Neuronal stem cell (in vitro differentiated cells): Measurements from ENCODE around the gene JAKMIP2.

ENCODE experiments used
- DNase-seq: peaks from one replicate; pipeline ENCODE4 v3.0.0-alpha.2; 2013; ENCODE audit warnings: low spot score
- H2AFZ ChIP-seq: one replicate; pipeline ENCODE4 v1.6.1; 2013; ENCODE audit warnings: mild to moderate bottlenecking, low read length, inconsistent platforms
- H2AK5ac ChIP-seq: 2 replicates; pipeline ENCODE4 v1.6.1; 2013; ENCODE audit warnings: low read depth, mild to moderate bottlenecking, inconsistent platforms, low read length, moderate library complexity, mixed read lengths
- H2BK120ac ChIP-seq: 2 replicates; pipeline ENCODE4 v1.6.1; 2013; ENCODE audit warnings: low read depth, mild to moderate bottlenecking, inconsistent platforms, low read length, moderate library complexity, mixed read lengths
- H2BK12ac ChIP-seq: one replicate; pipeline ENCODE4 v1.6.1; 2013; ENCODE audit warnings: low read length, inconsistent platforms
- H2BK15ac ChIP-seq: 2 replicates; pipeline ENCODE4 v1.6.1; 2013; ENCODE audit warnings: mild to moderate bottlenecking, low read length, inconsistent platforms, mixed read lengths
- H2BK5ac ChIP-seq: one replicate; pipeline ENCODE4 v1.6.1; 2013; ENCODE audit warnings: inconsistent platforms, mild to moderate bottlenecking, low read length, moderate library complexity
- H3K14ac ChIP-seq: one replicate; pipeline ENCODE4 v1.6.1; 2013; ENCODE audit warnings: low read length, inconsistent platforms
- H3K18ac ChIP-seq: 2 replicates; pipeline ENCODE4 v1.6.1; 2013; ENCODE audit warnings: low read length, inconsistent platforms
- H3K23ac ChIP-seq: 2 replicates; pipeline ENCODE4 v1.6.1; 2013; ENCODE audit warnings: low read depth, mild to moderate bottlenecking, mixed read lengths, low read length, inconsistent platforms; ENCODE audit not compliant: poor library complexity
- H3K27ac ChIP-seq: replicated peaks from 3 replicates; pipeline ENCODE4 v1.5.1; 2013; ENCODE audit warnings: low read length, inconsistent platforms
- H3K27me3 ChIP-seq, 3 experiments: 2 replicates each; pipeline ENCODE4 v1.6.1; 2013; ENCODE audit warnings: low read length in 3 of 3, mild to moderate bottlenecking in 2 of 3, inconsistent platforms in 1 of 3, low read depth in 1 of 3, mixed read lengths in 1 of 3, moderate library complexity in 1 of 3; ENCODE audit not compliant: control insufficient read depth in 3 of 3, insufficient read depth in 3 of 3
- H3K36me3 ChIP-seq, 2 donors: replicated peaks in 1 of 2; 2 replicates each; pipeline ENCODE4 v1.6.1; 2013; ENCODE audit warnings: low read length in 2 of 2; ENCODE audit not compliant: control insufficient read depth in 2 of 2, insufficient read depth in 2 of 2
- H3K4ac ChIP-seq: 2 replicates; pipeline ENCODE4 v1.6.1; 2013; ENCODE audit warnings: inconsistent platforms, mild to moderate bottlenecking, low read length, moderate library complexity
- H3K4me1 ChIP-seq, 2 donors: 1 replicate in 1 of 2; 2 replicates in 1 of 2; pipeline ENCODE4 v1.6.1; 2013; ENCODE audit warnings: low read length in 2 of 2, low read depth in 1 of 2; ENCODE audit not compliant: control insufficient read depth in 2 of 2, insufficient read depth in 1 of 2
- H3K4me2 ChIP-seq: one replicate; pipeline ENCODE4 v1.6.1; 2013; ENCODE audit warnings: mild to moderate bottlenecking, low read length, inconsistent platforms; ENCODE audit not compliant: insufficient read depth, poor library complexity, severe bottlenecking
- H3K4me3 ChIP-seq, 2 donors: 2 replicates each; pipeline ENCODE4 v1.5.1; 2013; ENCODE audit warnings: low read length in 2 of 2, mild to moderate bottlenecking in 2 of 2, inconsistent platforms in 1 of 2, moderate library complexity in 1 of 2
- H3K79me1 ChIP-seq: one replicate; pipeline ENCODE4 v1.6.1; 2013; ENCODE audit warnings: low read depth, mild to moderate bottlenecking, inconsistent platforms, low read length, moderate library complexity
- H3K9ac ChIP-seq: one replicate; pipeline ENCODE4 v1.6.1; 2013; ENCODE audit warnings: mild to moderate bottlenecking, low read depth, low read length, inconsistent platforms; ENCODE audit not compliant: poor library complexity
- H3K9me3 ChIP-seq, 2 donors: replicated peaks in 1 of 2; 2 replicates each; pipeline versions ENCODE3 to v1.6.1; 2013; ENCODE audit warnings: low read length in 2 of 2, mild to moderate bottlenecking in 2 of 2, inconsistent platforms in 1 of 2, low read depth in 1 of 2, mixed read lengths in 1 of 2, moderate library complexity in 1 of 2; ENCODE audit not compliant: control insufficient read depth in 2 of 2, insufficient read depth in 1 of 2
- H4K8ac ChIP-seq: one replicate; pipeline ENCODE4 v1.6.1; 2013; ENCODE audit warnings: low read depth, mild to moderate bottlenecking, inconsistent platforms, low read length, moderate library complexity
- H4K91ac ChIP-seq: one replicate; pipeline ENCODE4 v1.6.1; 2013; ENCODE audit warnings: low read length, low read depth, mild to moderate bottlenecking, inconsistent platforms; ENCODE audit not compliant: poor library complexity
- WGBS, 2 donors: extraction: QIAGEN DNeasy Blood & Tissue Kit; methylation state at CpG; one replicate each; pipeline ENCODE4 v1.1.7; 2013; ENCODE audit warnings: missing lambda C conversion rate in 2 of 2, mixed read lengths in 1 of 2; ENCODE audit not compliant: insufficient read length in 2 of 2, insufficient replicate concordance in 1 of 2; ENCODE audit errors: extremely low coverage in 2 of 2; 5-methylcytosine and 5-hydroxymethylcytosine counted together

The JAKMIP2 gene

GRCh38 chr5:147560718-147561331 lies 221.7 kb downstream of the JAKMIP2 start:
- no peak overlapping the region for H2BK12ac ChIP-seq
- no peak overlapping the region for H3K4me3 ChIP-seq
- no peak overlapping the region for H3K9ac ChIP-seq
- no peaks in the 10 kb centered on the region for H3K9me3 ChIP-seq
- H3K23ac ChIP-seq = no peak overlapping the region
- no peak overlapping the region for H4K91ac ChIP-seq
- WGBS, 2 donors = no CpG with 5 or more reads among the region's 2 CpGs
- H2AK5ac ChIP-seq = no peak overlapping the region
- no peak overlapping the region for H3K4me2 ChIP-seq
- H2BK120ac ChIP-seq = no peak overlapping the region
- DNase-seq = peak; percentile 56
- H3K79me1 ChIP-seq = no peaks in the 10 kb centered on the region
- no peak overlapping the region for H2BK5ac ChIP-seq
- H3K27ac ChIP-seq = peak overlapping the region; percentile 48
- peaks cover 11 to 46% of the 10 kb centered on the region in 2 donors for H3K4me1 ChIP-seq
- no peak overlapping the region for H2AFZ ChIP-seq
- H3K27me3 ChIP-seq = no peaks in the 10 kb centered on the region
- H3K36me3 ChIP-seq = no peaks in the 10 kb centered on the region
- H2BK15ac ChIP-seq = no peak overlapping the region
- H3K14ac ChIP-seq = no peak overlapping the region
- no peak overlapping the region for H4K8ac ChIP-seq
- no peak overlapping the region for H3K4ac ChIP-seq
- no peak overlapping the region for H3K18ac ChIP-seq

GRCh38 chr5:147559749-147560148 lies 222.8 kb downstream of the JAKMIP2 start:
- Histone ChIP-seq H2AK5ac (no peak overlapping the region), H3K23ac (no peak overlapping the region), H2BK12ac (peak overlapping the region; percentile 91), H3K9me3 (no peaks in the 10 kb centered on the region), H3K9ac (no peak overlapping the region), H2BK5ac (no peak overlapping the region), H2AFZ (no peak overlapping the region), H3K79me1 (no peaks in the 10 kb centered on the region), H3K36me3 (no peaks in the 10 kb centered on the region), H3K14ac (no peak overlapping the region), H3K4me1 (peaks cover 11 to 42% of the 10 kb centered on the region in 2 donors), H3K4ac (no peak overlapping the region), H3K18ac (no peak overlapping the region), H4K8ac (no peak overlapping the region), H3K27ac (no peak overlapping the region), H3K27me3 (no peaks in the 10 kb centered on the region), H2BK120ac (no peak overlapping the region), H4K91ac (no peak overlapping the region), H3K4me2 (no peak overlapping the region), H3K4me3 (no peak overlapping the region), H2BK15ac (no peak overlapping the region)
- WGBS, 2 donors = no CpG with 5 or more reads among the region's 2 CpGs
- DNase-seq = no peak

GRCh38 chr5:147558826-147559225 lies 223.7 kb downstream of the JAKMIP2 start:
- no CpG with 5 or more reads among the region's 2 CpGs for WGBS, 2 donors
- H3K4me1 ChIP-seq = peaks cover 12 to 46% of the 10 kb centered on the region in 2 donors

GRCh38 chr5:147557876-147558745 lies 224.4 kb downstream of the JAKMIP2 start:
- Histone ChIP-seq H3K27ac (no peak overlapping the region), H3K36me3 (no peaks in the 10 kb centered on the region), H3K4me1 (peaks cover 8 to 39% of the 10 kb centered on the region in 2 donors), H2BK120ac (no peak overlapping the region), H3K27me3 (no peaks in the 10 kb centered on the region), H3K18ac (no peak overlapping the region), H2BK15ac (no peak overlapping the region), H2AFZ (no peak overlapping the region), H3K4me3 (no peak overlapping the region), H4K91ac (no peak overlapping the region), H2AK5ac (no peak overlapping the region), H3K14ac (no peak overlapping the region), H3K79me1 (no peaks in the 10 kb centered on the region), H3K4me2 (no peak overlapping the region), H3K23ac (no peak overlapping the region), H3K9ac (no peak overlapping the region), H2BK5ac (no peak overlapping the region), H3K4ac (no peak overlapping the region), H3K9me3 (no peaks in the 10 kb centered on the region), H2BK12ac (no peak overlapping the region), H4K8ac (no peak overlapping the region)
- WGBS, 2 donors = no CpG with 5 or more reads among the region's 8 CpGs
- no peak for DNase-seq

More at GRCh38 chr5:147558826-147559225, 223.7 kb downstream of the JAKMIP2 start:
- H3K14ac ChIP-seq = no peak overlapping the region
- no peak overlapping the region for H3K18ac ChIP-seq
- H3K23ac ChIP-seq = no peak overlapping the region
- H2BK120ac ChIP-seq = no peak overlapping the region
- H3K4ac ChIP-seq = no peak overlapping the region
- H3K27me3 ChIP-seq = no peaks in the 10 kb centered on the region
- no peak overlapping the region for H2BK12ac ChIP-seq
- no peak overlapping the region for H3K4me2 ChIP-seq
- H3K36me3 ChIP-seq = no peaks in the 10 kb centered on the region
- H2BK15ac ChIP-seq = no peak overlapping the region
- no peak overlapping the region for H3K9ac ChIP-seq
- DNase-seq = no peak
- H4K8ac ChIP-seq = no peak overlapping the region
- H3K79me1 ChIP-seq = no peaks in the 10 kb centered on the region
- peak overlapping the region; percentile 26 for H2AFZ ChIP-seq
- H2BK5ac ChIP-seq = no peak overlapping the region
- no peaks in the 10 kb centered on the region for H3K9me3 ChIP-seq
- no peak overlapping the region for H4K91ac ChIP-seq
- no peak overlapping the region for H2AK5ac ChIP-seq
- H3K4me3 ChIP-seq = no peak overlapping the region
- no peak overlapping the region for H3K27ac ChIP-seq
